Adrenal gland (tissue), 5 donors: ENCODE data around the gene JAK3.

Experiments used
- CTCF ChIP-seq, 6 experiments: fragments of 450-650 bp in 4 of 6; fragments of 200-600 bp in 2 of 6; sonication (generic) in 1 of 6; IDR thresholded peaks; 1 replicate in 5 of 6; 2 replicates in 1 of 6; pipeline versions ENCODE4 v1.5.1 to v1.8.0; 2016 to 2021; ENCODE audit warnings: antibody characterized with exemption in 6 of 6, mild to moderate bottlenecking in 2 of 6, moderate library complexity in 1 of 6
- POLR2A ChIP-seq, 2 donors: fragments of 450-650 bp; IDR thresholded peaks; one replicate each; pipeline ENCODE4 v1.6.1; 2017; ENCODE audit warnings: antibody characterized with exemption in 2 of 2, mild to moderate bottlenecking in 2 of 2, moderate library complexity in 1 of 2
- donor health status: DM: no; HTN: no; CAD: no.

GRCh38 chr19:17796838-17797423 is 50.9 kb downstream of the JAK3 start:
- TF ChIP-seq CTCF (IDR thresholded peaks at IDR 0.05) (no peak), POLR2A (IDR thresholded peaks at IDR 0.05) (no peak)
